WTC11 (cell line): ENCODE data around the gene RASD1. TPM values are rescaled to one million over a fixed set of nuclear protein-coding genes. Genes with fewer than 3 reads are reported as not detected.

Experiments used
- ATAC-seq: fragments of 200-7000 bp; cut with Tn5 transposase; 2 replicates; pipeline ENCODE4 v1.10.0; 2021; ENCODE audit warnings: mild to moderate bottlenecking, moderate library complexity
- CTCF ChIA-PET: fragments of 300-600 bp; sonication (Branson Sonifier 250); formaldehyde crosslinking; loops from one replicate; lab custom pipeline; 2021; ENCODE audit warnings: antibody characterized with exemption; lab: Charles Lee
- POLR2A ChIA-PET: fragments of 350-600 bp; sonication (Branson Sonifier 250); formaldehyde crosslinking; loops from one replicate; lab custom pipeline; 2021; ENCODE audit warnings: antibody characterized with exemption; lab: Charles Lee
- DNase-seq: peaks from one replicate; pipeline ENCODE4 v3.0.0; 2021; ENCODE audit warnings: low spot score
- H3K27ac Mint-ChIP-seq: 2 replicates; pipeline ENCODE4 v1.8.0; 2021; ENCODE audit warnings: mixed read lengths
- H3K27me3 Mint-ChIP-seq: 2 replicates; pipeline ENCODE4 v1.8.0; 2021; ENCODE audit warnings: low read depth, mild to moderate bottlenecking, moderate library complexity, mixed read lengths
- H3K36me3 Mint-ChIP-seq: 2 replicates; pipeline ENCODE4 v1.8.0; 2021; ENCODE audit warnings: mixed read lengths
- H3K4me1 Mint-ChIP-seq: 2 replicates; pipeline ENCODE4 v1.8.0; 2022; ENCODE audit warnings: mixed read lengths
- H3K4me3 Mint-ChIP-seq: 2 replicates; pipeline ENCODE4 v1.8.0; 2021; ENCODE audit warnings: mild to moderate bottlenecking, moderate library complexity, mixed read lengths
- H3K9me3 Mint-ChIP-seq: 2 replicates; pipeline ENCODE4 v1.8.0; 2021; ENCODE audit warnings: mixed read lengths
- AR ChIP-seq: fragments of 250-450 bp; sonication (Bioruptor Pico); IDR thresholded peaks from 2 replicates; pipeline ENCODE4 v1.9.0; 2021; ENCODE audit warnings: mild to moderate bottlenecking
- ATF2 ChIP-seq: sonication (generic); formaldehyde crosslinking; IDR thresholded peaks from 2 replicates; pipeline ENCODE4 v1.8.1; 2022; ENCODE audit warnings: low read depth, missing genetic modification reagents, borderline replicate concordance
- ATF6 ChIP-seq: sonication (generic); formaldehyde crosslinking; IDR thresholded peaks from 2 replicates; pipeline ENCODE4 v1.8.1; 2023; ENCODE audit warnings: mild to moderate bottlenecking, missing genetic modification reagents
- CDX4 ChIP-seq: fragments of 250-450 bp; sonication (Bioruptor Pico); IDR thresholded peaks from 2 replicates; pipeline ENCODE4 v1.9.0; 2021; ENCODE audit warnings: moderate library complexity, mild to moderate bottlenecking, inconsistent platforms, borderline replicate concordance
- CTCF ChIP-seq: fragments of 200-600 bp; IDR thresholded peaks from 2 replicates; pipeline ENCODE4 v1.8.0; 2022; ENCODE audit warnings: antibody characterized with exemption
- EMX1 ChIP-seq: fragments of 250-450 bp; sonication (Bioruptor Pico); IDR thresholded peaks from 2 replicates; pipeline ENCODE4 v1.8.0; 2021; ENCODE audit warnings: mild to moderate bottlenecking
- IRF1 ChIP-seq: sonication (generic); formaldehyde crosslinking; IDR thresholded peaks from 2 replicates; pipeline ENCODE4 v1.8.0; 2023; ENCODE audit warnings: missing genetic modification reagents
- IRF2 ChIP-seq: sonication (generic); formaldehyde crosslinking; IDR thresholded peaks from 2 replicates; pipeline ENCODE4 v1.8.0; 2022; ENCODE audit warnings: low read depth, missing genetic modification reagents, borderline replicate concordance
- MAX ChIP-seq: sonication (generic); formaldehyde crosslinking; IDR thresholded peaks from 2 replicates; pipeline ENCODE4 v1.8.0; 2022; ENCODE audit warnings: mild to moderate bottlenecking, missing genetic modification reagents
- NR2C2 ChIP-seq: sonication (generic); formaldehyde crosslinking; IDR thresholded peaks from 2 replicates; pipeline ENCODE4 v1.8.0; 2022; ENCODE audit warnings: mild to moderate bottlenecking, missing genetic modification reagents
- NR3C1 ChIP-seq: sonication (generic); formaldehyde crosslinking; conservative IDR thresholded peaks from 2 replicates; pipeline ENCODE4 v1.8.1; 2023; ENCODE audit warnings: low read depth, mild to moderate bottlenecking, missing genetic modification reagents
- RELA ChIP-seq: sonication (generic); formaldehyde crosslinking; IDR thresholded peaks from 2 replicates; pipeline ENCODE4 v1.8.1; 2022; ENCODE audit warnings: missing genetic modification reagents, mild to moderate bottlenecking, borderline replicate concordance
- TEAD1 ChIP-seq: sonication (generic); formaldehyde crosslinking; IDR thresholded peaks from 2 replicates; pipeline ENCODE4 v1.8.0; 2022; ENCODE audit warnings: mild to moderate bottlenecking, missing genetic modification reagents
- USF1 ChIP-seq: sonication (generic); formaldehyde crosslinking; IDR thresholded peaks from 2 replicates; pipeline ENCODE4 v1.8.0; 2022; ENCODE audit warnings: mild to moderate bottlenecking, missing genetic modification reagents
- ZMAT4 ChIP-seq: fragments of 250-450 bp; sonication (Bioruptor Pico); IDR thresholded peaks from 2 replicates; pipeline ENCODE4 v1.9.0; 2021; ENCODE audit warnings: mild to moderate bottlenecking
- ZNF396 ChIP-seq: fragments of 250-450 bp; sonication (Bioruptor Pico); IDR thresholded peaks from 2 replicates; pipeline ENCODE4 v1.8.0; 2021; ENCODE audit warnings: mild to moderate bottlenecking, moderate library complexity, borderline replicate concordance
- ZNF423 ChIP-seq: fragments of 250-450 bp; sonication (Bioruptor Pico); IDR thresholded peaks from 2 replicates; pipeline ENCODE4 v2.1.2; 2022; ENCODE audit warnings: mild to moderate bottlenecking, moderate library complexity
- total RNA-seq: library from RNA; stranded (reverse); gene quantifications from 3 replicates; pipeline ENCODE4 v1.2.3, GENCODE V29; 2021

Gene RASD1
- total RNA-seq, 1 experiment from 2014 or later: 5.1 TPM

GRCh38 chr17:17463821-17464220, 32.4 kb downstream of the RASD1 start (continued):
- TF ChIP-seq CTCF (no peak), ATF6 (CRISPR knock-in tag) (no peak), NR3C1 (CRISPR knock-in tag) (no peak), ZNF423 (CRISPR knock-in tag) (no peak)

- no peaks in the 10 kb centered on the region for H3K4me1 Mint-ChIP-seq
- ATAC-seq: no peak
- H3K9me3 Mint-ChIP-seq: peaks cover 15% of the 10 kb centered on the region
- POLR2A ChIA-PET: interaction anchor here (0.5 kb wide), 1 partner anchor 35 kb away, joined by 3 read pairs; no protein-coding TSS in a partner anchor
- H3K27me3 Mint-ChIP-seq: peaks cover 4% of the 10 kb centered on the region
- CTCF ChIA-PET: interaction anchor here (1.0 to 1.6 kb wide), 3 partner anchors 22 to 103 kb away, joined by 3 to 4 read pairs (median 3); no protein-coding TSS in a partner anchor
- TF ChIP-seq CDX4 (CRISPR knock-in tag): no peak
- TF ChIP-seq MAX (CRISPR knock-in tag): no peak
- TF ChIP-seq USF1 (CRISPR knock-in tag): no peak
- no peak for TF ChIP-seq TEAD1
- H3K36me3 Mint-ChIP-seq: peaks cover 6% of the 10 kb centered on the region
- DNase-seq: no peak
- no peak overlapping the region for H3K27ac Mint-ChIP-seq
- no peak overlapping the region for H3K4me3 Mint-ChIP-seq
Observed at GRCh38 chr17:17462048-17462824, 34.0 kb downstream of the RASD1 start.

GRCh38 chr17:17460038-17460437, 36.2 kb downstream of the RASD1 start:
- Mint-ChIP-seq H3K36me3 (peaks cover 6% of the 10 kb centered on the region), H3K27me3 (peaks cover 4% of the 10 kb centered on the region), H3K4me3 (no peak overlapping the region), H3K9me3 (peaks cover 15% of the 10 kb centered on the region), H3K4me1 (no peaks in the 10 kb centered on the region), H3K27ac (no peak overlapping the region)
- CTCF ChIA-PET: interaction anchor here (0.6 kb wide), 1 partner anchor 176 kb away, joined by 4 read pairs; no protein-coding TSS in a partner anchor
- DNase-seq (no peak), ATAC-seq (no peak)
- POLR2A ChIA-PET: no interaction called here
- TF ChIP-seq AR (CRISPR knock-in tag): no peak
- TF ChIP-seq ZMAT4: no peak
- no peak for TF ChIP-seq NR2C2 (CRISPR knock-in tag)
- TF ChIP-seq ATF6 (CRISPR knock-in tag): no peak
- no peak for TF ChIP-seq RELA (CRISPR knock-in tag)
- no peak for TF ChIP-seq EMX1 (CRISPR knock-in tag)
- no peak for TF ChIP-seq ATF2 (CRISPR knock-in tag)
- no peak for TF ChIP-seq IRF2
- TF ChIP-seq ZNF396: no peak
- TF ChIP-seq ZNF423 (CRISPR knock-in tag): no peak
- no peak for TF ChIP-seq IRF1 (CRISPR knock-in tag)
